ENCODE measurements around the gene SV2A.

- TF ChIP-seq CTCF (conservative IDR thresholded peaks at IDR 0.05; ENCODE audit: low read depth, low read length) (no peak), EZH2 (IDR thresholded peaks at IDR 0.05; ENCODE audit: borderline replicate concordance, low read depth, low read length, poor library complexity, severe bottlenecking) (no peak)
These were observed 8.1 kb upstream of the SV2A start for GRCh38 chr1:149925751-149926150.
